Nephron progenitor cell (in vitro differentiated cells): Measurements from ENCODE around the gene CSMD2.

Source experiments
- DNase-seq: peaks from one replicate; pipeline ENCODE4 v3.0.0; 2021
- H3K27ac Mint-ChIP-seq: 2 replicates; pipeline ENCODE4 v1.8.0; 2021; ENCODE audit warnings: mild to moderate bottlenecking, moderate library complexity, mixed read lengths
- H3K27me3 Mint-ChIP-seq: 2 replicates; pipeline ENCODE4 v1.8.0; 2021; ENCODE audit warnings: mild to moderate bottlenecking, low read depth, mixed read lengths; ENCODE audit not compliant: poor library complexity
- H3K36me3 Mint-ChIP-seq: 2 replicates; pipeline ENCODE4 v1.8.0; 2021; ENCODE audit warnings: low read depth, mixed read lengths
- H3K4me1 Mint-ChIP-seq: 2 replicates; pipeline ENCODE4 v1.8.0; 2021; ENCODE audit warnings: mixed read lengths
- H3K4me3 Mint-ChIP-seq: 2 replicates; pipeline ENCODE4 v1.8.0; 2021; ENCODE audit warnings: mild to moderate bottlenecking, moderate library complexity, mixed read lengths
- H3K9me3 Mint-ChIP-seq: 2 replicates; pipeline ENCODE4 v1.8.0; 2021; ENCODE audit warnings: mild to moderate bottlenecking, moderate library complexity, mixed read lengths
- CTCF ChIP-seq: fragments of 200-600 bp; sonication (generic); IDR thresholded peaks from 2 replicates; pipeline ENCODE4 v1.5.0; 2021; ENCODE audit warnings: antibody characterized with exemption

The CSMD2 gene

GRCh38 chr1:33823830-33824229, 341.2 kb downstream of the CSMD2 start:
- Mint-ChIP-seq H3K27ac (no peak overlapping the region), H3K9me3 (peaks cover 10% of the 10 kb centered on the region), H3K36me3 (peaks cover 2% of the 10 kb centered on the region), H3K4me1 (no peaks in the 10 kb centered on the region), H3K4me3 (no peak overlapping the region), H3K27me3 (peaks cover 10% of the 10 kb centered on the region)
- no peak for DNase-seq
- no peak for TF ChIP-seq CTCF

GRCh38 chr1:33823401-33823800, 341.6 kb downstream of the CSMD2 start:
- Mint-ChIP-seq H3K4me1 (no peaks in the 10 kb centered on the region), H3K27ac (no peak overlapping the region), H3K4me3 (no peak overlapping the region), H3K27me3 (peaks cover 10% of the 10 kb centered on the region), H3K36me3 (no peaks in the 10 kb centered on the region), H3K9me3 (peaks cover 5% of the 10 kb centered on the region)
- no peak for DNase-seq
- no peak for TF ChIP-seq CTCF

DNA sequence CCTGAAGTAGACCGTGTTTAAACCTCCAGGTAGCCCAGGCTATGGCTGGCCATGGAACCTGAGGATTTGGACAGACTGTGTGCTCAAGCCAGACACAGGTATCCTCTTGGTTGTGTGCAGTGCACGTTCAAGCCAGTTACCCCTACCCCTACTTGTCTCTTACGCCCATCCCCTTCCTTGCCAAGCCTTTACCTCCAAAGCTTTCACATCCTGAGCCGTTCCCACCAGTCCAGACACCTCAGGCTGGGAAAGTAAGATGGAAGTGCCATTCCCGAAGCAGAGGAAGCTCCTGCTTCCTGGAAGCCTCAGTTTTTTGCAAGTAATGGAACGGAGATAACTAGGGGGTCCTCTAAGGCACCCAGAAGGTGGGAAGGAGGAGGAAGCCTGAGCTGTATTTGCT, 342.6 kb downstream of the CSMD2 start:
- no peaks in the 10 kb centered on the region for H3K4me1 Mint-ChIP-seq
- H3K27ac Mint-ChIP-seq = no peak overlapping the region
- no peaks in the 10 kb centered on the region for H3K36me3 Mint-ChIP-seq
- H3K4me3 Mint-ChIP-seq = no peak overlapping the region
- no peaks in the 10 kb centered on the region for H3K9me3 Mint-ChIP-seq
- TF ChIP-seq CTCF = no peak
- H3K27me3 Mint-ChIP-seq = peaks cover 11% of the 10 kb centered on the region
- DNase-seq = no peak

DNA sequence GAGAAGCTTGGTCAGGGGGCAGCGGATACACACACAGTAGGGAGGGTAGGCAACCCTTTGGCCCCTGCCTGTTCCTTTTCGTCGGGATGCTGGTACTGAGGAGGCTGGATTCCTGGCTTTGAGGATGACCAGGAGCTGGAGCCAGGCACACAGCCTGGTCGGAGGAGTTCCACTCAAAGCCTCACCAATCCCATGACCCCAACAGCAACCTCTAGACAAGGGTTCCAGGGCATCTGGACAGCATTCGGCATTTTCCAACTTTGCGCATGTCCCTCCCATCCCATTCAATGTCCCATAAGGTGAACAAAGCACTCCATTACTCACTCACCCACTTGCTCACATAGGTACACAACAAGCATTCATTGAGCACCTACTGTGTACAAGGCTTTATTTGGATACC, 343.7 kb downstream of the CSMD2 start:
- H3K4me3 Mint-ChIP-seq = no peak overlapping the region
- no peaks in the 10 kb centered on the region for H3K36me3 Mint-ChIP-seq
- no peaks in the 10 kb centered on the region for H3K4me1 Mint-ChIP-seq
- H3K9me3 Mint-ChIP-seq = no peaks in the 10 kb centered on the region
- no peak for TF ChIP-seq CTCF
- DNase-seq = no peak
- H3K27ac Mint-ChIP-seq = no peak overlapping the region
- peaks cover 12% of the 10 kb centered on the region for H3K27me3 Mint-ChIP-seq

GRCh38 chr1:33820804-33821203, 344.2 kb downstream of the CSMD2 start:
- TF ChIP-seq CTCF = no peak
- Mint-ChIP-seq H3K27ac (no peak overlapping the region), H3K27me3 (peaks cover 12% of the 10 kb centered on the region), H3K4me3 (no peak overlapping the region), H3K36me3 (no peaks in the 10 kb centered on the region), H3K4me1 (no peaks in the 10 kb centered on the region), H3K9me3 (no peaks in the 10 kb centered on the region)
- no peak for DNase-seq

DNA sequence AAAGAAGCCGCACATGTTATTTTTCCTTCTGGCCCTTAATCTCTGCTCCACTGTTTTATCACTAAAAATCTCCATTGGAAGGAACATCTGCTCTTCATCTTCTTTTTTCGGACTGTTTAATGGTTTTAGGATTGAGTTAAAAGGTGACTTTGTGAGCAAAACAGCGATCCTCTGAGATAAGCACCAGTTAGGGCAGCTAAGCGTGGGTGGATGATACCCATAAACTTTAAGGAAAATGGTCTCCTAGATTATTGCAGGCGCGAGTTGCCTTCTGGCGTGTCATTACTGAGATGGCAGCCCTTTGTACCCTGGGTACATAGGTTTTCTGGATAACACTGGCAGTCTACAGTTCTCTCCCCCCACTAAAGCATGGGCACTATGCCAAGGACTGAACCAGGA, 345.1 kb downstream of the CSMD2 start:
- Mint-ChIP-seq H3K4me1 (no peaks in the 10 kb centered on the region), H3K27ac (no peak overlapping the region), H3K36me3 (no peaks in the 10 kb centered on the region), H3K4me3 (no peak overlapping the region), H3K9me3 (no peaks in the 10 kb centered on the region), H3K27me3 (peaks cover 12% of the 10 kb centered on the region)
- no peak for TF ChIP-seq CTCF
- DNase-seq = no peak
